HepG2 (cell line): ENCODE results near the gene TMF1. TPM values are rescaled to one million over a fixed set of nuclear protein-coding genes. Genes with fewer than 3 reads are reported as not detected.

Experiments used
- EHMT2 ChIP-seq: fragments of 200-600 bp; sonication (generic); IDR thresholded peaks from 2 replicates; pipeline ENCODE4 v1.7.0; 2017; ENCODE audit warnings: antibody characterized with exemption, low read depth, low read length, borderline replicate concordance
- EZH2 ChIP-seq: conservative IDR thresholded peaks from 2 replicates; pipeline ENCODE4 v1.6.1; 2012; ENCODE audit warnings: mild to moderate bottlenecking, low read depth, low read length, moderate library complexity
- GPBP1L1 ChIP-seq: sonication (generic); formaldehyde crosslinking; IDR thresholded peaks from 2 replicates; pipeline ENCODE4 v1.5.0; 2020; ENCODE audit warnings: mild to moderate bottlenecking, missing genetic modification reagents
- GTF3A ChIP-seq: sonication (generic); formaldehyde crosslinking; conservative IDR thresholded peaks from 2 replicates; pipeline ENCODE4 v1.4.0; 2020; ENCODE audit warnings: mild to moderate bottlenecking, missing genetic modification reagents
- JUN ChIP-seq: sonication (generic); formaldehyde crosslinking; IDR thresholded peaks from 2 replicates; pipeline ENCODE4 v1.4.0; 2020; ENCODE audit warnings: mild to moderate bottlenecking, missing genetic modification reagents
- MAZ ChIP-seq, 2 experiments: sonication (generic) in 1 of 2; formaldehyde crosslinking in 1 of 2; IDR thresholded peaks; 2 replicates each; pipeline versions ENCODE4 v1.5.0 to v1.6.1; 2012 to 2020; ENCODE audit warnings: low read depth in 2 of 2, mild to moderate bottlenecking in 2 of 2, borderline replicate concordance in 1 of 2, improper control_type of control experiment in 1 of 2, low read length in 1 of 2, missing genetic modification reagents in 1 of 2, moderate library complexity in 1 of 2
- MTF1 ChIP-seq: sonication (generic); formaldehyde crosslinking; IDR thresholded peaks from 2 replicates; pipeline ENCODE4 v1.5.0; 2020; ENCODE audit warnings: missing genetic modification reagents
- NFRKB ChIP-seq: fragments of 450-650 bp; IDR thresholded peaks from 2 replicates; pipeline ENCODE4 v1.6.1; 2017
- NR2F6 ChIP-seq, 2 experiments: IDR thresholded peaks; 2 replicates each; pipeline ENCODE4 v1.6.1; 2016; ENCODE audit warnings: antibody characterized with exemption in 1 of 2, mild to moderate bottlenecking in 1 of 2
- SAFB2 ChIP-seq: sonication (generic); formaldehyde crosslinking; IDR thresholded peaks from 2 replicates; pipeline ENCODE4 v1.5.1; 2020; ENCODE audit warnings: missing genetic modification reagents, low read depth, mild to moderate bottlenecking, borderline replicate concordance
- SRSF1 ChIP-seq: fragments of 200-400 bp; formaldehyde crosslinking; optimal IDR thresholded peaks from 2 replicates; pipeline ENCODE3; 2017; ENCODE audit warnings: mild to moderate bottlenecking, low read depth, low read length, moderate library complexity
- SRSF4 ChIP-seq: fragments of 200-400 bp; formaldehyde crosslinking; IDR thresholded peaks from one replicate; pipeline ENCODE4 v1.6.1; 2018; ENCODE audit warnings: mild to moderate bottlenecking, low read depth, low read length, moderate library complexity; ENCODE audit not compliant: poor library complexity, severe bottlenecking
- SRY ChIP-seq: sonication (generic); formaldehyde crosslinking; IDR thresholded peaks from 2 replicates; pipeline ENCODE4 v1.8.0; 2022; ENCODE audit warnings: mild to moderate bottlenecking, missing genetic modification reagents
- THAP9 ChIP-seq: sonication (generic); formaldehyde crosslinking; IDR thresholded peaks from 2 replicates; pipeline ENCODE4; 2020; ENCODE audit warnings: missing genetic modification reagents, mild to moderate bottlenecking, borderline replicate concordance
- TRIM22 ChIP-seq: fragments of 450-650 bp; IDR thresholded peaks from 2 replicates; pipeline ENCODE4 v1.6.1; 2017
- ZNF33A ChIP-seq: sonication (generic); formaldehyde crosslinking; IDR thresholded peaks from 2 replicates; pipeline ENCODE4 v1.5.1; 2020; ENCODE audit warnings: missing genetic modification reagents, mild to moderate bottlenecking, moderate library complexity, borderline replicate concordance
- ZNF44 ChIP-seq: sonication (generic); formaldehyde crosslinking; IDR thresholded peaks from 2 replicates; pipeline ENCODE4 v1.5.1; 2020; ENCODE audit warnings: mild to moderate bottlenecking, missing genetic modification reagents
- ZNF501 ChIP-seq: sonication (generic); formaldehyde crosslinking; IDR thresholded peaks from 2 replicates; pipeline ENCODE4 v1.5.1; 2020; ENCODE audit warnings: mild to moderate bottlenecking, moderate library complexity, missing genetic modification reagents
- ZNF552 ChIP-seq: sonication (generic); formaldehyde crosslinking; IDR thresholded peaks from 2 replicates; pipeline ENCODE4 v1.9.0; 2022; ENCODE audit warnings: missing genetic modification reagents, mild to moderate bottlenecking, borderline replicate concordance
- ZNF644 ChIP-seq: IDR thresholded peaks from 2 replicates; pipeline ENCODE4 v1.6.1; 2016; ENCODE audit warnings: low read depth
- ZNF841 ChIP-seq: sonication (generic); formaldehyde crosslinking; IDR thresholded peaks from 2 replicates; pipeline ENCODE4 v1.8.1; 2023; ENCODE audit warnings: missing genetic modification reagents, borderline replicate concordance
- ZNF879 ChIP-seq: sonication (generic); formaldehyde crosslinking; IDR thresholded peaks from 2 replicates; pipeline ENCODE4 v1.8.1; 2023; ENCODE audit warnings: missing genetic modification reagents
- polyA plus RNA-seq, 8 experiments: library from polyadenylated mRNA; depleted of rRNA in 3 of 8; stranded (reverse) in 7 of 8; unstranded in 1 of 8; fragments of >200 nt; fragmentation: Illumina TruSeq in 4 of 8; extraction: Trizol in 4 of 8; gene quantifications; 2 replicates each; pipeline versions ENCODE4 v1.2.1 to v1.2.3, GENCODE V29; 2011 to 2016; ENCODE audit warnings: low read depth in 4 of 8, missing spikeins in 1 of 8, mixed read lengths in 1 of 8; ENCODE audit not compliant: insufficient read depth in 1 of 8
- total RNA-seq, 5 experiments: library from RNA; depleted of rRNA; stranded (reverse); fragments of >200 nt; fragmentation: Illumina TruSeq; extraction: Trizol; gene quantifications; 2 replicates each; pipeline ENCODE4 v1.2.3, GENCODE V29; 2016; ENCODE audit warnings: low read depth in 1 of 5
- TF ChIP-seq, protein P1 (sequence below): sonication (generic); formaldehyde crosslinking; IDR thresholded peaks from 2 replicates; pipeline ENCODE4 v1.4.0; 2020; ENCODE audit warnings: mild to moderate bottlenecking, missing genetic modification reagents

TMF1 gene
- total and polyA plus RNA-seq, 2 of the 13 experiments (the other 11 are each of a cell fraction or from before 2014, with no cell fraction given), result 12.1 to 38.4 TPM

GRCh38 chr3:69051756-69052471, at the start of gene TMF1 (continued):
- TF ChIP-seq, protein P1, sequence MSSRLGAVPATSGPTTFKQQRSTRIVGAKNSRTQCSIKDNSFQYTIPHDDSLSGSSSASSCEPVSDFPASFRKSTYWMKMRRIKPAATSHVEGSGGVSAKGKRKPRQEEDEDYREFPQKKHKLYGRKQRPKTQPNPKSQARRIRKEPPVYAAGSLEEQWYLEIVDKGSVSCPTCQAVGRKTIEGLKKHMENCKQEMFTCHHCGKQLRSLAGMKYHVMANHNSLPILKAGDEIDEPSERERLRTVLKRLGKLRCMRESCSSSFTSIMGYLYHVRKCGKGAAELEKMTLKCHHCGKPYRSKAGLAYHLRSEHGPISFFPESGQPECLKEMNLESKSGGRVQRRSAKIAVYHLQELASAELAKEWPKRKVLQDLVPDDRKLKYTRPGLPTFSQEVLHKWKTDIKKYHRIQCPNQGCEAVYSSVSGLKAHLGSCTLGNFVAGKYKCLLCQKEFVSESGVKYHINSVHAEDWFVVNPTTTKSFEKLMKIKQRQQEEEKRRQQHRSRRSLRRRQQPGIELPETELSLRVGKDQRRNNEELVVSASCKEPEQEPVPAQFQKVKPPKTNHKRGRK, result no peak
- TF ChIP-seq MTF1 (CRISPR knock-in tag) (no peak), GTF3A (CRISPR knock-in tag) (0 out of 2 replicates have a peak, but pooled peaks have one; percentile 16), SRSF4 (no peak), ZNF644 (no peak), ZNF33A (CRISPR knock-in tag) (no peak), ZNF841 (no peak), SAFB2 (CRISPR knock-in tag) (no peak), EHMT2 (no peak), NR2F6 (IDR thresholded peaks at IDR 0.05) (no peak), NR2F6 (CRISPR knock-in tag; IDR thresholded peaks at IDR 0.05) (no peak), SRSF1 (no peak), MAZ (IDR thresholded peaks at IDR 0.05; ENCODE audit: borderline replicate concordance, low read depth, low read length) (no peak), MAZ (CRISPR knock-in tag; IDR thresholded peaks at IDR 0.05; ENCODE audit: low read depth) (peak; percentile 46; the same call in 1 of the 2 replicates), NFRKB (no peak), JUN (0 out of 2 replicates have a peak, but pooled peaks have one; percentile 25), EZH2 (no peak), GPBP1L1 (no peak), SRY (peak; percentile 76; the same call in 1 of the 2 replicates), ZNF879 (CRISPR knock-in tag) (peak; percentile 68; the same call in 1 of the 2 replicates), THAP9 (CRISPR knock-in tag) (peak; percentile 59), ZNF552 (CRISPR knock-in tag) (no peak; the same call in 1 of the 2 replicates), ZNF44 (CRISPR knock-in tag) (no peak), TRIM22 (no peak), ZNF501 (CRISPR knock-in tag) (peak; percentile 92)
